Stimulated activated CD8-positive, alpha-beta memory T cell treated with anti-CD3 and anti-CD28 coated beads, Interleukin-15, amount 100 ng/mL, for 48 hours (primary cell): ENCODE data around the gene PLEKHA4.
"Not testable (repeated sequence)": the region's sequence is repeated elsewhere in the genome, so short reads cannot be mapped to it uniquely, and the experiment has no call there.

Experiments
- DNase-seq, 2 donors: peaks; one replicate each; pipeline ENCODE4 v3.0.0-alpha.2; 2020; ENCODE audit warnings: low read depth in 2 of 2

PLEKHA4 gene

GRCh38 chr19:48866692-48867091, 1.7 kb downstream of the PLEKHA4 start:
- no peak for DNase-seq

- DNase-seq = no peak
These were observed 5.6 kb downstream of the PLEKHA4 start for GRCh38 chr19:48862827-48863226.

GRCh38 chr19:48861313-48861712, 7.1 kb downstream of the PLEKHA4 start:
- no peak for DNase-seq

GRCh38 chr19:48859711-48860572, 8.5 kb downstream of the PLEKHA4 start:
- no peak for DNase-seq

GRCh38 chr19:48858984-48859710, 9.3 kb downstream of the PLEKHA4 start:
- peak; percentile 61 to 74 for DNase-seq

GRCh38 chr19:48856921-48857320, 11.5 kb downstream of the PLEKHA4 start:
- DNase-seq = no peak

GRCh38 chr19:48854103-48854502, 14.3 kb downstream of the PLEKHA4 start:
- DNase-seq = no peak

- no peak for DNase-seq
These were observed 14.9 kb downstream of the PLEKHA4 start for GRCh38 chr19:48853483-48853882.

GRCh38 chr19:48852292-48852691, 16.1 kb downstream of the PLEKHA4 start:
- no peak for DNase-seq

- not testable (repeated sequence) for DNase-seq
These were observed 21.8 kb downstream of the PLEKHA4 start for GRCh38 chr19:48846659-48847058.

GRCh38 chr19:48845384-48845783, 23.0 kb downstream of the PLEKHA4 start:
- DNase-seq = no peak

- DNase-seq = no peak
These were observed 23.9 kb downstream of the PLEKHA4 start for GRCh38 chr19:48844472-48844871.

GRCh38 chr19:48842789-48843162, 25.6 kb downstream of the PLEKHA4 start:
- no peak for DNase-seq

- no peak for DNase-seq
These were observed 26.8 kb downstream of the PLEKHA4 start for GRCh38 chr19:48841571-48841970.

GRCh38 chr19:48841047-48841446, 27.4 kb downstream of the PLEKHA4 start:
- DNase-seq = no peak

- no peak for DNase-seq
These were observed 30.7 kb downstream of the PLEKHA4 start for GRCh38 chr19:48837687-48838086.

GRCh38 chr19:48837051-48837524, 31.3 kb downstream of the PLEKHA4 start:
- DNase-seq = peak; percentile 80 to 86

GRCh38 chr19:48836089-48837017, 32.1 kb downstream of the PLEKHA4 start, which contains the start of gene HSD17B14:
Gene HSD17B14, minus strand, starts transcription at chr19:48836491. Its CDS starts 80 bp downstream, at chr19:48836411.
- no peak for DNase-seq

- DNase-seq = peak; percentile 83
These were observed 32.7 kb downstream of the PLEKHA4 start for GRCh38 chr19:48835734-48836088.

GRCh38 chr19:48833977-48834376, 34.4 kb downstream of the PLEKHA4 start:
- no peak for DNase-seq

GRCh38 chr19:48833049-48833448, 35.4 kb downstream of the PLEKHA4 start:
- DNase-seq = no peak

GRCh38 chr19:48830965-48831364, 37.5 kb downstream of the PLEKHA4 start:
- DNase-seq = no peak
